GM21515 (cell line): ENCODE results near the gene GALE.
"Not testable (repeated sequence)": the region's sequence is repeated elsewhere in the genome, so short reads cannot be mapped to it uniquely, and the experiment has no call there.

Source experiments
- ATAC-seq: cut with Tn5 transposase; IDR thresholded peaks from one replicate; pipeline ENCODE4 v1.9.1; 2021; ENCODE audit not compliant: unreplicated experiment

The GALE gene

GRCh38 chr1:23810818-23811540, 10.4 kb upstream of the GALE start:
- ATAC-seq = no peak

GRCh38 chr1:23809751-23810171, 9.2 kb upstream of the GALE start:
- peak; percentile 53 for ATAC-seq

- no peak for ATAC-seq
Observed at GRCh38 chr1:23807453-23807852, 6.9 kb upstream of the GALE start.

GRCh38 chr1:23806280-23806679, 5.7 kb upstream of the GALE start:
- no peak for ATAC-seq

- no peak for ATAC-seq
Observed at GRCh38 chr1:23805025-23805424, 4.5 kb upstream of the GALE start.

GRCh38 chr1:23804183-23804835, 3.8 kb upstream of the GALE start:
- no peak for ATAC-seq

GRCh38 chr1:23803674-23804073, 3.1 kb upstream of the GALE start:
- no peak for ATAC-seq

- ATAC-seq = not testable (repeated sequence)
Observed at GRCh38 chr1:23802809-23803342, 2.3 kb upstream of the GALE start.

GRCh38 chr1:23801876-23802275, 1.3 kb upstream of the GALE start:
- no peak for ATAC-seq

- no peak for ATAC-seq
Observed at GRCh38 chr1:23801338-23801748, 789 bp upstream of the GALE start.

- no peak for ATAC-seq
Observed at GRCh38 chr1:23799570-23800399, 769 bp downstream of the GALE start.

GRCh38 chr1:23799255-23799569, 1.3 kb downstream of the GALE start:
- ATAC-seq = no peak

GRCh38 chr1:23798662-23799142, 1.9 kb downstream of the GALE start:
- ATAC-seq = no peak

GRCh38 chr1:23797478-23798448, 2.8 kb downstream of the GALE start:
- no peak for ATAC-seq

- ATAC-seq = no peak
Observed at GRCh38 chr1:23796466-23797271, 3.9 kb downstream of the GALE start.

- no peak for ATAC-seq
Observed at GRCh38 chr1:23795676-23796465, 4.7 kb downstream of the GALE start.

- not testable (repeated sequence) for ATAC-seq
Observed at GRCh38 chr1:23794732-23795182, 5.8 kb downstream of the GALE start.

GRCh38 chr1:23793861-23794731, 6.5 kb downstream of the GALE start:
- no peak for ATAC-seq
